Stimulated activated CD8-positive, alpha-beta memory T cell treated with anti-CD3 and anti-CD28 coated beads, Interleukin-12 subunit alpha, Interleukin-12 subunit beta, amount 100 ng/mL, for 24 hours (primary cell): Measurements from ENCODE around the gene NOTCH3.

Experiments
- DNase-seq: peaks from one replicate; pipeline ENCODE4 v3.0.0-alpha.2; 2020; ENCODE audit errors: extremely low read depth

Gene NOTCH3

GRCh38 chr19:15123031-15123890 is 77.5 kb downstream of the NOTCH3 start:
- no peak for DNase-seq

DNA sequence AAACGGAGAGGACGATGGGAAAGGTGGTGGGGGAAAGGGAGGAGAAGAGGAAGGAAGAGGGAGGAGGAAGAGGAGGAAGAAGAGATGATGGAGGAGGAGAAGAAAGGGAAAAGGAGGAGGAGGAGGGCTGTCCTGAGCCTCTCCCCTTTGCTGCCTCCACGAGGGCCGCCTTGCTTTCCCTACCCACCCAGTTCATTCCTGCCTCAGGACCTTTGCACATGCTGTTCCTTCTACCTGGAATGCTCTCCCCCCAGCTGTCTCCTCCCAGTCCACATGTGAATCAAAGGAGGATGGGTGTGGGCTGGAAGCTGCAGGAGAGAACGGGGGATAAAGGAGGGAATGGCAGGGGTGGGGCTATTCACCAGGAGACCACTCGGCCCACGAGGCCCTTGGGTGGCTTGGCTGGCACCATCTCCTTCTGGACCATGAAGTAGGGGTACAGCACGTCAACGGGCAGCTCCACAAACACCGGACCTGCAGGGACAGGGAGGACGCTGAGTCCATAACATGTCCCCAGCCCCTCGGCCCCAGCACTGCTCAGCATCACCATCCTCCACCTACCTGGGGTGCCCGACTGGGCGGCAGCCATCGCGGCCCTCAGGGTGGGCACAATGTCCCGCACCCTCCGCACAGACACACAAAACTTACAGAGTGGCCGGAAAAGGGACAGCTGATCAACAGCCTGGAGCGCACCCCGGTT is 78.3 kb downstream of the NOTCH3 start:
- no peak for DNase-seq

GRCh38 chr19:15120135-15121026 is 80.4 kb downstream of the NOTCH3 start:
- DNase-seq, result no peak

DNA sequence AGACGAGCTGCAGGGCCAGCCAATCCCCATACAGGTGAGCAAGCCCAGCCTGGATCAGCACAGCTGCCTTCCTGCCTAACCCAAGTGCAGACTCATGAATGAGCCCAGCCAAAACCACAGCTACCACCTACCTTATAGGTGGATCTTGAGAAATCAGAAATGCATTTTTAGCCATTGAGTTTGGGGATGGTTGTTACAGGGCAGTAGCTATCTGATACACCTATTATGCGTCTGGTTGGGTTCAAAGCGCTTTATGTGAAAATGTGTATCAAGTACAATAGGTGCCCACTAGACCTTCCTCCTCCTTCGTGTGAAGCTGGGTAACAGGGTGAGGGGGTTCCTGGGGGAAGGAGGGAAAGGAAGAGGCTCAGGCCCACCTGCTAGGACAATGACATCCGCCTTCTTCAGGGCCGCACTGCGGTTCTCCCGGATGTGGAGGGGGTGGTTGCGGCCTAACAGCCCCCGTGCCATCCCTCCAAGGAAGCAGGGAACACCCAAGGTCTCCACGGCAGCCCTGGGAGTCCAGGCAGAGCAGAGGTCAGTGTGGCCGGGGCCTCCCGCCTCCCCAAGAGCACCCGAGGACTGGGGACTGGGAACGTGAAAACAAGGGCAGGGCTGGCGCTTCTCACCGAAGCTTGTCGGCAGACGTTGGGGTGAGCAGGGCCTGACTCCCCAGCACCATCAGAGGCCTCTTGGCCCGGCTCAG is 81.9 kb downstream of the NOTCH3 start:
- DNase-seq, result no peak

DNA sequence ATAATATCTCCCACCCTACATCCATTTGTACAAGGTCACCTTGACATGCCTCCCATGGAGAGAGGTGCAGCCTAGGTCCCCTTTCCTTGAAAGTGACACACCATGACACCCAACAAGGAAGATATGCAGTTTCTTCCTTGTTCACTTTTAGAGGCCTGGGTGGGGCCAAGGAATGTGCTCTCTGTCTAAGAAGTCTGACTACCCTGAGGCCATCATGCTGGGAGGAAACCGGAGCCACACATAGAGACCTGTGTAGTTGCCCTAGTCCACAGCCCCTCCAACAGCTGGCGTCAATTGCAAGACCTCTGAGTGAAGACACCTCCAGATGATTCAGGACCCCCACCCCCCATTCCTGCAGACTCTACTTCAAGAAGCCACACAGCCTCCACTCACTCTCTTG is 82.5 kb downstream of the NOTCH3 start:
- DNase-seq, result no peak

- DNase-seq, result no peak
Observed at GRCh38 chr19:15116856-15117255, 83.9 kb downstream of the NOTCH3 start.

GRCh38 chr19:15115762-15116615 is 84.8 kb downstream of the NOTCH3 start:
- no peak for DNase-seq

- DNase-seq, result no peak
Observed at GRCh38 chr19:15115080-15115479, 85.7 kb downstream of the NOTCH3 start.

GRCh38 chr19:15114153-15114540 is 86.6 kb downstream of the NOTCH3 start:
- no peak for DNase-seq

GRCh38 chr19:15113245-15114152 is 87.3 kb downstream of the NOTCH3 start:
- no peak for DNase-seq

DNA sequence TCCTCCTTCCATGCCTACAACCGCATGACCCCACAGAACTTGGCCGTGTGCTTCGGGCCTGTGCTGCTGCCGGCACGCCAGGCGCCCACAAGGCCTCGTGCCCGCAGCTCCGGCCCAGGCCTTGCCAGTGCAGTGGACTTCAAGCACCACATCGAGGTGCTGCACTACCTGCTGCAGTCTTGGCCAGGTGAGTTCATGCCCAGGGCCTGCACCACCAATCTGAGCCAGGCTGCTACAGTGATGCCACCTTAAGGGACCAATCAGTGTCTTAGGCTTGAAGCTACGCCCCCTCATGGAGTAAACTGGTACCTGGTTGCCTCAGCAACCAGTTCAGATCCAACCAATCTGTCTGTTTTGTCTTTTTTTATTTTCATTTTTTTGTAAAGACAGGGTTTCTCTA is 88.4 kb downstream of the NOTCH3 start:
- no peak for DNase-seq

- no peak for DNase-seq
Observed at GRCh38 chr19:15111758-15112157, 89.0 kb downstream of the NOTCH3 start.

DNA sequence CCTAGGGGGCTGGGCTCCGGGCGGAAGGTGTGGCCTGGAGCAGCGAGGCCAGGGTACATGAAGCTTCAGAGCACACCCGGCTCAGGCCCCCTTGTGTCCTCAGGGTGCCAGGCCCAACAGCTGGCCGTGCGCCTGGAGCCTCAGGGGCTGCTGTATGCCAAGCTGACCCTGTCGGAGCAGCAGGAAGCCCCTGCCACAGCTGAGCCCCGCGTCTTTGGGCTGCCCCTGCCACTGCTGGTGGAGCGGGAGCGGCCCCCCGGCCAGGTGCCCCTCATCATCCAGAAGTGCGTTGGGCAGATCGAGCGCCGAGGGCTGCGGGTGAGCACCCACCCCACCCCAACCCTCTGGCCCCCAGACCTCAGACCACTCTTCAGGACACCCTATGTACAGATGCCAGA is 90.4 kb downstream of the NOTCH3 start:
- no peak for DNase-seq

DNA sequence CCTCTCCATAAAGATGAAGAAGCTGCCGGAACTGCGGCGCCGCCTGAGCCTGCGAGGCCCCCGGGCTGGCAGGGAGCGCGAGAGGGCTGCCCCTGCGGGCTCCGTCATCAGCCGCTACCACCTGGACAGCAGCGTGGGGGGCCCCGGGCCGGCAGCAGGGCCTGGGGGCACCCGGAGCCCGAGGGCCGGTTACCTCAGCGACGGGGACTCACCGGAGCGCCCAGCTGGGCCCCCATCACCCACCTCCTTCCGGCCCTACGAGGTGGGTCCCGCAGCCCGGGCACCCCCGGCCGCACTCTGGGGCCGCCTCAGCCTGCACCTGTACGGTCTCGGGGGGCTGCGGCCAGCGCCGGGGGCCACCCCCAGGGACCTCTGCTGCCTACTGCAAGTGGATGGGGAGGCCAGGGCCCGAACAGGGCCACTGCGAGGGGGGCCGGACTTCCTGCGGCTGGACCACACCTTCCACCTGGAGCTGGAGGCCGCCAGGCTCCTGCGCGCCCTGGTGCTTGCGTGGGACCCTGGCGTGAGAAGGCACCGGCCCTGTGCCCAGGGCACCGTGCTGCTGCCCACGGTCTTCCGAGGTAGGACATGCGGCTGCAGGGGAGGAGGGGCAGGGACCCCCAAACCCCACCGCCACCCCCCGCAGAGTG is 90.9 kb downstream of the NOTCH3 start:
- DNase-seq, result no peak
